GM12892 (cell line): ENCODE measurements around the gene THEM4.

Experiments
- DNase-seq: peaks from one replicate; pipeline ENCODE4 v3.0.0; 2011; ENCODE audit not compliant: insufficient read length
- FAIRE-seq: peaks from 2 replicates; lab custom pipeline; 2011; peaks lifted over from hg19 to GRCh38; lab: Jason Lieb, UNC
- POLR2A ChIP-seq: IDR thresholded peaks from 2 replicates; pipeline ENCODE4 v1.6.1; 2011; ENCODE audit warnings: low read depth, low read length, control low read depth
- POLR2AphosphoS5 ChIP-seq: IDR thresholded peaks from 2 replicates; pipeline ENCODE4 v1.6.1; 2011; ENCODE audit warnings: low read depth, low read length, control low read depth
- TAF1 ChIP-seq: IDR thresholded peaks from 2 replicates; pipeline ENCODE4 v1.6.1; 2011; ENCODE audit warnings: low read depth, mild to moderate bottlenecking, control low read depth, low read length, borderline replicate concordance

The THEM4 gene

DNA sequence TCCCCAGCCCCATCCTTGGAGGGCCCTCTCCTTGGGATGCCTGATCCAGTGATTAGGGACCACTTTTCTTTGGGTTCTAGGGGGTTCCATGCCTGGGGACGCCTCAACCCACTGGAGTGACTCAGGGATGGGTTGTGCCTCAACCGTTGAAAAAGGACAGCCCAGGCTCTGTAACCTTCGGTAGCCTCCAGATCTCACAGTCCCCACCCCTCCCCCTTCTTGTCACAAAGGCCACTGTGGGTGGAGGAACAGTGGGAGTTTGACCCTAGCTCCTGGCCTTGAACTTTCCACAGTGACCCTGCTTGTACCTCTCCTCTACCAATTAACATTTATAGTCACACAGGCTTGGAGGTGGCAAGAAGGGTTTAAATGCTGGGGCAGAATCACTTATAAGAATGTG, 75.1 kb downstream of the THEM4 start:
- DNase-seq (no peak), FAIRE-seq (no peak)
- no peak for TF ChIP-seq POLR2A
- no peak for TF ChIP-seq POLR2AphosphoS5
- TF ChIP-seq TAF1 = no peak

DNA sequence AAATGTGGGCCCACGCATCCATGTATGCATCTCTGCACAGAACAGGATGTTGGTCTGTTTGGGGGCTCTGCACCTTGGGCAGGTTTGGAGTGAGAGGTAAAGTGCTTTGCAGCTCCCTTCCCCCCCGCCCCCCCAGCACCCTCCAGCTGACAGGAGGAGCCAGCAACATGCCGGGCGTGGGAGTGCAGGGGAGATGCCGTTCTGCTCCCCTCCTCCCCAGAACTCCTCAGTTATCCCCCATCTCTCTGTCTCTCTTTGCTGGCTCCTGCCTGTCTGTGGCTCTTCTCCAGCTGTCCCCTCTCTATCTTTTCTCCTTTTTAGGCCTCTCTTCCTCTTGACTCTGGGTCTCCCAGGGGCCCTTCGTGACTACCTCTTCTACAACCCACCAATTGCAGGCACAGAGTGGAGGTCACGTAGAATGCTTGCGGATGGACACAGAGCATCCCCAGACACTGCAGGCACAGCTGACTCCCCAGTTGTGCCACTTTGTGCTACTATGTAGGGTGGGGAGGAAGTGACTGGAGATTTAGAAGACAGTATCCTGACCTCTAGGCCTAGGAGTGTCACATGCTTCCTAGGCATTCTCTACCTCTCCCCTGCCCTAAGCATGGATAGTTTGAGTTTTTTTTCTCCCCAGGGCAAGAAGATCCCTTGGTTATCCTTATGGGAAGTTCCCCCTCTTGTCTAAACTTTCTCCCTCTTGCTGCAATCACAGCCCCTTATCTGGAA, 76.0 kb downstream of the THEM4 start:
- DNase-seq = no peak
- FAIRE-seq = no peak
- no peak for TF ChIP-seq TAF1
- TF ChIP-seq POLR2AphosphoS5 = no peak
- no peak for TF ChIP-seq POLR2A

DNA sequence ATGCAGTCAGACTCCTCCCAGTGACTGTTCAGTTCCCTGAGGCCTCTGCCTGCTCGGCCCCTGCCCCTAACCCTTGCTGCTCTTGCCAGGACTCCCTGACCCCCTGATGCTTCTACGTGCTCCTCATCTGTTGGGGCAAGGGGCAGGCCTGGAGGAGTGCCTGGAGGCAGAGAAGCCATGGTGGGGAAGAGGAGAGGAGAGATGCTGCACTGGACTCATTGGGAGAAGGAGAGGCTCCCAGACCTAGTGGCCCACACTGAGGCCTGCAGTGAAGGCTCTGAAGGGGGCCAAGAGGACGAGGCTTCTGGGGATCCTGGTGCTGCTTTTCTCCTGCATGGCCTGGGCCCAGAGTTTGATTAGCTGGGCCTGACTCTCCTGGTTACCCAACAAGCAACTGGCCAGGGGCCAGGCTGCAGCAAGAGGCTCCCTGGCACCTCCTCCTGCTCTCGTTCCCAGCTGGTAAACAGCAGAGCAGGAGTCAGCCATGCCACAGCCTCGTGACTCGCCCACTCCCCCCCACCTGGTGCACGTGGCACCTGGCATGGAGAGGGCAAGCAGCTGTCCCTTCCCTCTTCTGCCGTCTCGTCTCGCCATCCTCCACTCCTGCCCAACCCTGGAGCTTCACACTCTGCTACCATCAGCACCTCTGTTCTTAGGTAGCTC, 76.9 kb downstream of the THEM4 start:
- DNase-seq (no peak), FAIRE-seq (no peak)
- TF ChIP-seq POLR2A (no peak), TAF1 (no peak), POLR2AphosphoS5 (no peak)

DNA sequence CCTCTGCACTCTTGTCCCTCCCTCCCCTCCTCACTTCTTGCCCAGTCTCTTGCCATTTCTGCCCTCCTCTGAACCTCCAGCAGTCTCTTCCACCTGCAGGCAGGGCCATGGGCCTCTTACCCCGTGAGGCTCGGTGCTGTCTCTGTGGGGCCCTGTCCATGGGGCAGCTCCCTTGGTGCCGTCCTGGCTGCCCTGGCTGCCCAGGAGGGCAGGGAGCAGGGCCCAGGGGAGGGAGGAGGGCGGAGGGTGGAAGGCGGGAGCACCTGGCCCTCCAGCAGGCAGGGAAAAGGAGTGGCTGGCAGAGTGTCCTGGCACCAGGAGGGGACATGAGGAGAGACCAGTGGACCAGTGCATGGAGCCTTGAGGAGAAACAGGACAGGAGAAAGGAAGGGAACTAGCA, 77.7 kb downstream of the THEM4 start, which contains the start of gene RORC:
RORC (minus strand) TSS at position 198 of the 400 bp plus-strand sequence; CDS start at position 160, 38 bp downstream.
- TF ChIP-seq POLR2AphosphoS5 = no peak
- no peak for TF ChIP-seq POLR2A
- TF ChIP-seq TAF1 = no peak
- FAIRE-seq (no peak), DNase-seq (no peak)

DNA sequence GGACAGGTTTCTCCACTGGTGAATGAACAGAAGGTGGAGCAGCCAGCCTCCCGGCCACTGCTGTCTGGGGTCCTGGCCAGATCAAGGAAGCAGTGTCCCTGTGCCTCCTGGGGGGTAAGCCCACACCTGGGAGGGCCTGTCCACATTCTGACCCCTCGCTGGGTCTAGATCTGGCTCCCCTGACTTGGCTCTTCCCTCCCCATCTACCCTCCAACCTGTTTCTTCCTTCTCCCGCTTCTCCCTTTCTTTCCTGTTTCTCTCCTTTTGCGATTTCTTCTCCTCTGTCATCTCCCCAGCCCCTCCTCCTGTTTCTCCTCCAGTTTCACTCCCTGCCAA, 78.1 kb downstream of the THEM4 start:
- no peak for FAIRE-seq
- TF ChIP-seq POLR2A = no peak
- TF ChIP-seq TAF1 = no peak
- no peak for TF ChIP-seq POLR2AphosphoS5
- DNase-seq = no peak

DNA sequence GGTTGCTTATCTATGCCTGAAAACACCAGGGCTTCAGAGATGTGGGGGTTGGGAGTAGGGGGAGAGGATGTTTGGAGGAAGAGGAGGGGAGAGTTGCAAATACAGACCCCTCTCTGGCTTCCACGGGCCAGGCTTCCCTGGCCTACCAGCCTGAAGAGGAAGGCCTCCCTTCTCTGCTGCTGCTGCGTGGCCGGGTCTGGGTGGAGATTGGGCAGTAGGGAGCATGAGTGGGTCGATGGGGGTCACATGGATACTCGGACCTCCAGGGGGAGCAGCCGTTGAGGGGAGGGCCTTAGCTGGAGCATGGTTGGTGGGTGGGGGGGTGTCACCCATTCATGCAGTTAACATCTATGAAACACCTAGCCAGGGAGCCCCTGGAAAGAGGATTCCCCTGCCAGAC, 79.3 kb downstream of the THEM4 start:
- no peak for DNase-seq
- TF ChIP-seq POLR2A = no peak
- TF ChIP-seq POLR2AphosphoS5 = no peak
- no peak for TF ChIP-seq TAF1
- no peak for FAIRE-seq

DNA sequence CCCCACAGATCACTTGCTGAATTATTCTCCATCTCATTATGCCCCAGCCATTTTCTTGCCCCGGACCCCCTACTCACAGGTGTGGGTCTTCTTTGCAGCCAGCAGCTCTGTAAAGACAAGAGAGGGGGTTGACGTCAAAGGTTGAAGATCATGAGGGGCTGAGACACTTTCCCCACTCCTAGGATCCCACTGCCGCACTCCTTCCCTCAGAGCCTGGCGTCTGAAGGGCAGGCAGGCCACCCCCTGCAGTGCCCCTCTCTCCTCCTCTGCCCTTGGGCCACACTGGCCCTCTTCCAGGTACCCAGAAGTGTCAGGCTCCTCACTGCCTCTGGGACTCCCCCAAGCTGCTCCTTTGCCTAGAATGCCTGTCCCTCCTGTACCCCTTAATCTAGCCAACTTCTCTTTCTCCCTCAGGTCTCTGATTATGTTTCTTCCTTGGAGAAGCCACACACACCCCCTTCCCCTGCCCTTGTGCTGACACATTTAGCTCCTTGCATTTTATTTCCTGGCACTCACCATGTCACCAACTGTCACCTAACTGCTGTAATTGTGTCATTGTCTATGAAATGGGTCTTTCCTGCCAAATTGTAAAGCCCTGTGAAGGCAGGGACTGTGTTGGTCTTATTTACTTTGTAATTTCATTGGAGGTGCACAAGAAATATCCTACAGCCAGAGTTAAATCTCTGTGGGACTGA, 79.8 kb downstream of the THEM4 start:
- TF ChIP-seq POLR2AphosphoS5 (no peak), POLR2A (no peak), TAF1 (no peak)
- FAIRE-seq = no peak
- DNase-seq = no peak

DNA sequence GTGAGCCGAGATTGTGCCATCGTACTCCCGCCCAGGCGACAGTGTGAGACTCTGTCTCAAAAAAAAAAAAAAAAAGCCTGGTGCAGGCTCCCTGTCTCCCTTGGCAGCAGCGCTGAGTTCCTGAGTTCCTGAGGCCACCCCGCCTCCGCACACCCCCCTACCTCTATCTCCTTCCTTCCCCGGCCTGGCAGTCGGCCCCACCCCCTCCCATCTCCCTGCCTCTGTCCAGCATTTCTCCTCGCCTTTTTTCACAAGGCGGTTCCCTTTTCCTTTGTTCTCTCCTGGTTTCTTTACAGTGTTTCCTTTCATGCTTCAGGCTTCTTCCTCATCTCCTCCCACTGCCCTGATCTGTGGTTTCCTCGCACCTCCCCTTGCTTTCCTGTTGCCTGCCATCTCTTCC, 80.4 kb downstream of the THEM4 start:
- DNase-seq = no peak
- no peak for FAIRE-seq
- TF ChIP-seq POLR2A (no peak), POLR2AphosphoS5 (no peak), TAF1 (no peak)

DNA sequence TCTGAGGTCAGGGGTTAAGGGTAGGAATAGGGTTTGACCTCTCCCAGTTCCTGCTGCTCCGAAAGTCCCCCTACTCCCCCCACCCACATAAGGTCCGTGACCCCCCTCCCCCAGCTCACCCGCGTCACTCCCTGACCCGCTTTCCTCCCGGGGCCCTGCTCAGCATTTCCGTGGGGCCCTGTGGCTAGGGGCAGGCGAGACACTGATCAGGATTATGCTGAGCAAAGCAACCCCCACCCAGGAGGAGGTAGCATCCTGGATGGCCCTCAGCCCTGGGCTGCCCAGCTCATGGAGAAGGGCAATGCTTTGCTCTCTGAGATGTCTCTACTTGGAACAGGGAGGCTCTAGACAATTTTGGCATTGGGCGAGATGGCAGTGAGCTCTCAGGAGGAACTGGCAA, 81.5 kb downstream of the THEM4 start:
- DNase-seq = no peak
- FAIRE-seq = no peak
- TF ChIP-seq TAF1 (no peak), POLR2AphosphoS5 (no peak), POLR2A (no peak)

DNA sequence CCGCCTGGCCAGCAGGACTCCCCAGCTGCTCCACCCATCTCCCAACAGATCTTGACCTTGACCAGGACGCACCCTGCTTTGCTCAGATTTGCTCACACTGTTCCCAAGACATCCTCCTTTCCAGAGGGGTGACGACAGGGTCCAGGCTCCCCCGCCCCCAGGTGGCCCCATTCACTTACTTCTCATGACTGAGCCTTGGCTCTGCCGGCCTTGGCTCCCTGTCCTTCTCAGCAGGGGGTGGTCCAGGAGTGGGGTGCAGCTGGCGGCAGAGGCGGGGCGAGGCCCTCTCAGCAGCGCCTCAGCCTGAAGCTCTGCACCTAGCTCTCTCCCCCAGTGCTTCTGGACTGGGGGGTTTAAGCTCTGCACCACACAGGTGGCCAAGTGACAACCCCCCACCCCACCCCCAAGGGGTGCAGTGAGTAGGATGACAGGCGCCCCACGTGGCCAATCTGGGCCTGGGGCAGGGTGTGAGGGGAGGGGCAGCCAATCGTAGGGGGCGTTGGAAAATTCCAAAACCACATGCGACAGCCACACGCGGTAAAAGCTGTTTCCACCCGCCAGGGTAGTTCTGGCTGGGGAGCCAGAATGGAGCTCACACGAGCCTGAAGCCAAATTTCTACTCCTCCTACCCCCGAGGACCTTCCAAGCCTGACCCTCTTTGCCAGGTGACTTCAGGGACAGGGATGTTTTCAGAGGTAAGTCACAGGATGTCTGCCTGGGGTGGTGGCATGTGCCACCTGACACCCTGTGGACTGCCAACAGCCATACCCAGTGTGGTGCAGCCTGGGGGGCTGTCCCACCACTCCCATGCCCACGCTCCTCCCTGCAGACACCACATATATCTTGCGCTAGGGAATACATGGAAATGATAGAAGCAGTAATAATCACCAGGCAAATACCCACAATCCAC, 83.3 kb downstream of the THEM4 start:
- no peak for DNase-seq
- TF ChIP-seq POLR2AphosphoS5 (no peak), POLR2A (no peak), TAF1 (no peak)
- no peak for FAIRE-seq

DNA sequence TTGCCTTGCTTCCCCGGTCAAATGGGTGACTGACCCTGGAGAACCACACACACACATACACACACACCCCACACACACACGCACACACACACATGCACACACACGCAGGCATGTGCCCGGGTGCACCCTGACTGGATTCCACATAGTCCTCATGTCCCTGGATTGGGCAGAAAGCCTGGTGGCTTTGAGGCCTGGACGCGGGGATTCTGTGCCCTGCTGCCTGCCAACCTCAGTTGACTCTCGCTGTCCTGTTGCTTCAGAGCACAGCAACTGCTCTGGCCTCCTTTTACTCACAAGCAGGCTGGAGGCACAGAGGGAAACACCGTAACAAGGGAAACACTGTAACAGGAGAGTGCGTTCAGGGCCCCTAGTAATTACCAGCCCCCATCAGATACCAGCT, 84.1 kb downstream of the THEM4 start:
- TF ChIP-seq POLR2A = no peak
- no peak for TF ChIP-seq POLR2AphosphoS5
- no peak for TF ChIP-seq TAF1
- DNase-seq = no peak
- no peak for FAIRE-seq
